D721Med (cell line): Measurements from ENCODE around the gene OSCAR.

ENCODE experiments used
- DNase-seq: peaks from one replicate; pipeline ENCODE4 v3.0.0; 2011; ENCODE audit warnings: low spot score; ENCODE audit not compliant: insufficient read length
- FAIRE-seq: peaks from 2 replicates; lab custom pipeline; 2011; peaks lifted over from hg19 to GRCh38; lab: Jason Lieb, UNC
- CTCF ChIP-seq: IDR thresholded peaks from 2 replicates; pipeline ENCODE4 v1.5.1; 2012; ENCODE audit warnings: mild to moderate bottlenecking, control low read depth; ENCODE audit not compliant: insufficient read depth; ENCODE audit errors: missing control alignments

OSCAR gene

GRCh38 chr19:54100561-54100960 is at the start of gene OSCAR:
OSCAR (minus strand) TSS chr19:54100803; CDS start chr19:54100792, 11 bp downstream.
- FAIRE-seq (no peak), DNase-seq (no peak)
- TF ChIP-seq CTCF, result no peak

GRCh38 chr19:54149021-54149812 is 48.6 kb upstream of the OSCAR start:
- DNase-seq (no peak), FAIRE-seq (no peak)
- TF ChIP-seq CTCF, result no peak

GRCh38 chr19:54148158-54148557 is 47.6 kb upstream of the OSCAR start:
- no peak for TF ChIP-seq CTCF
- DNase-seq (no peak), FAIRE-seq (no peak)

- no peak for DNase-seq
- no peak for TF ChIP-seq CTCF
- FAIRE-seq, result no peak
Observed at GRCh38 chr19:54147676-54148075, 47.1 kb upstream of the OSCAR start.

GRCh38 chr19:54145541-54146158 is 45.0 kb upstream of the OSCAR start:
- no peak for FAIRE-seq
- no peak for DNase-seq
- no peak for TF ChIP-seq CTCF

GRCh38 chr19:54142166-54142780 is 41.7 kb upstream of the OSCAR start:
- TF ChIP-seq CTCF, result no peak
- DNase-seq (no peak), FAIRE-seq (no peak)
